ENCODE data around the gene AGO3.

- TF ChIP-seq CTCF (IDR thresholded peaks at IDR 0.05) (no peak), POLR2A (IDR thresholded peaks at IDR 0.05) (no peak)
Measured at GRCh38 chr1:35962952-35963351, 32.0 kb downstream of the AGO3 start.
